Calu3 (cell line): Measurements from ENCODE around the gene RPL28. TPM values are rescaled to one million over a fixed set of nuclear protein-coding genes. Genes with fewer than 3 reads are reported as not detected.
"Not testable (repeated sequence)": the region's sequence is repeated elsewhere in the genome, so short reads cannot be mapped to it uniquely, and the experiment has no call there.

ENCODE experiments used
- BruUV-seq: library from RNA; stranded (reverse); fragments of 400-500 nt; replicated peaks from 2 replicates; lab custom pipeline; 2021; lab: Mats Ljungman, UMichigan
- CTCF ChIA-PET: fragments of 300-600 bp; sonication (Branson Sonifier 250); formaldehyde crosslinking; loops from one replicate; lab custom pipeline; 2022; ENCODE audit warnings: antibody characterized with exemption; lab: Charles Lee
- DNase-seq: peaks from one replicate; pipeline ENCODE4 v3.0.0; 2022
- H3K27ac Mint-ChIP-seq: one replicate; pipeline ENCODE4 v1.8.0; 2022; ENCODE audit warnings: mixed read lengths; ENCODE audit not compliant: unreplicated experiment
- H3K27me3 Mint-ChIP-seq: one replicate; pipeline ENCODE4 v1.8.0; 2022; ENCODE audit warnings: mixed read lengths; ENCODE audit not compliant: unreplicated experiment
- H3K36me3 Mint-ChIP-seq: one replicate; pipeline ENCODE4 v1.8.0; 2022; ENCODE audit warnings: mild to moderate bottlenecking, moderate library complexity, mixed read lengths; ENCODE audit not compliant: insufficient read depth, unreplicated experiment
- H3K4me1 Mint-ChIP-seq: one replicate; pipeline ENCODE4 v1.8.0; 2022; ENCODE audit warnings: mild to moderate bottlenecking, low read depth, mixed read lengths; ENCODE audit not compliant: unreplicated experiment
- H3K4me3 Mint-ChIP-seq: one replicate; pipeline ENCODE4 v1.8.0; 2022; ENCODE audit warnings: mild to moderate bottlenecking, low read depth, moderate library complexity, mixed read lengths; ENCODE audit not compliant: unreplicated experiment
- H3K9me3 Mint-ChIP-seq: one replicate; pipeline ENCODE4 v1.8.0; 2022; ENCODE audit warnings: low read depth, mixed read lengths; ENCODE audit not compliant: unreplicated experiment
- CTCF ChIP-seq: fragments of 200-600 bp; IDR thresholded peaks from one replicate; pipeline ENCODE4 v1.8.0; 2022; ENCODE audit warnings: antibody characterized with exemption; ENCODE audit not compliant: unreplicated experiment
- intact Hi-C: fragments of 100-400 bp; cut with micrococcal nuclease; formaldehyde crosslinking; loops from one replicate; pipeline ENCODE4 v1.10.0; 2022; ENCODE audit not compliant: unreplicated experiment
- total RNA-seq: library from RNA; stranded (reverse); gene quantifications from 2 replicates; pipeline ENCODE4 v1.2.3, GENCODE V29; 2022

Gene RPL28
- total RNA-seq, 1 experiment from 2014 or later, result 1,520 TPM

- H3K27ac Mint-ChIP-seq, result peak overlapping the region; percentile 96
- BruUV-seq, result TSS peak; percentile 76
- peak overlapping the region; percentile 78 for H3K4me3 Mint-ChIP-seq
- H3K4me1 Mint-ChIP-seq, result peaks cover 17% of the 10 kb centered on the region
- no peak for TF ChIP-seq CTCF
- intact Hi-C loops, result no loop called here
- CTCF ChIA-PET, result no interaction called here
- peaks cover 2% of the 10 kb centered on the region for H3K9me3 Mint-ChIP-seq
- peaks cover 56% of the 10 kb centered on the region for H3K36me3 Mint-ChIP-seq
- H3K27me3 Mint-ChIP-seq, result peaks cover 24% of the 10 kb centered on the region
- no peak for DNase-seq
Measured at GRCh38 chr19:55408533-55408872, 22.8 kb downstream of the RPL28 start.

- intact Hi-C loops, BruUV-seq, H3K9me3 Mint-ChIP-seq, H3K4me3 Mint-ChIP-seq, DNase-seq: not testable (repeated sequence)
- CTCF ChIA-PET, result interaction anchor here (0.7 kb wide), 1 partner anchor 218 kb away, joined by 6 read pairs; no protein-coding TSS in a partner anchor
- peaks cover 29% of the 10 kb centered on the region for H3K27me3 Mint-ChIP-seq
- H3K4me1 Mint-ChIP-seq, result peaks cover 17% of the 10 kb centered on the region
- peak overlapping the region; percentile 96 for H3K27ac Mint-ChIP-seq
- H3K36me3 Mint-ChIP-seq, result peaks cover 49% of the 10 kb centered on the region
Measured at GRCh38 chr19:55409179-55409578, 23.4 kb downstream of the RPL28 start.

GRCh38 chr19:55410168-55410567, 24.4 kb downstream of the RPL28 start:
- H3K4me3 Mint-ChIP-seq, result no peak overlapping the region
- H3K27ac Mint-ChIP-seq, result no peak overlapping the region
- H3K9me3 Mint-ChIP-seq, result peaks cover 2% of the 10 kb centered on the region
- DNase-seq, result no peak
- peaks cover 39% of the 10 kb centered on the region for H3K36me3 Mint-ChIP-seq
- BruUV-seq, result no TSS peak
- TF ChIP-seq CTCF, result no peak
- CTCF ChIA-PET, result no interaction called here
- peaks cover 39% of the 10 kb centered on the region for H3K27me3 Mint-ChIP-seq
- intact Hi-C loops, result no loop called here
- peaks cover 17% of the 10 kb centered on the region for H3K4me1 Mint-ChIP-seq

- BruUV-seq, result no TSS peak
- Mint-ChIP-seq H3K9me3 (no peaks in the 10 kb centered on the region), H3K27me3 (peaks cover 74% of the 10 kb centered on the region), H3K4me1 (peaks cover 9% of the 10 kb centered on the region), H3K27ac (no peak overlapping the region), H3K36me3 (peaks cover 4% of the 10 kb centered on the region), H3K4me3 (no peak overlapping the region)
- CTCF ChIA-PET, result interaction anchor here (0.6 to 1.7 kb wide), 7 partner anchors 35 to 330 kb away, joined by 3 to 12 read pairs (median 4); partner anchors contain the start of gene TMEM238
- intact Hi-C loops, result loop anchor here (1.0 kb wide), 1 partner anchor 277 kb away; no protein-coding TSS in a partner anchor
- DNase-seq, result peak; percentile 80
- TF ChIP-seq CTCF, result peak; percentile 87
Measured at GRCh38 chr19:55418185-55418584, 32.5 kb downstream of the RPL28 start.

- Mint-ChIP-seq H3K9me3 (no peaks in the 10 kb centered on the region), H3K4me1 (peaks cover 9% of the 10 kb centered on the region), H3K27me3 (peaks cover 79% of the 10 kb centered on the region), H3K36me3 (peaks cover 4% of the 10 kb centered on the region), H3K4me3 (no peak overlapping the region), H3K27ac (no peak overlapping the region)
- no TSS peak for BruUV-seq
- no peak for TF ChIP-seq CTCF
- DNase-seq, result no peak
- intact Hi-C loops, result no loop called here
- CTCF ChIA-PET, result interaction anchor here (0.6 to 1.7 kb wide), 3 partner anchors 73 to 279 kb away, joined by 4 to 12 read pairs (median 5); no protein-coding TSS in a partner anchor
Measured at GRCh38 chr19:55419103-55419502, 33.4 kb downstream of the RPL28 start.
